Fibroblast of lung (primary cell): Measurements from ENCODE around the gene SERPINB1.

Source experiments
- EZH2 ChIP-seq: IDR thresholded peaks from 2 replicates; pipeline ENCODE4 v1.5.1; 2012; ENCODE audit warnings: low read length, control low read depth, mild to moderate bottlenecking; ENCODE audit errors: missing control alignments
- TF ChIP-seq, protein P1 (sequence below), 2 donors: IDR thresholded peaks in 1 of 2; conservative IDR thresholded peaks in 1 of 2; 1 replicate in 1 of 2; 2 replicates in 1 of 2; pipeline ENCODE4 v1.5.1; 2011 to 2012; ENCODE audit warnings: low read length in 2 of 2, control low read depth in 1 of 2, inconsistent platforms in 1 of 2, low read depth in 1 of 2, mild to moderate bottlenecking in 1 of 2

DNA sequence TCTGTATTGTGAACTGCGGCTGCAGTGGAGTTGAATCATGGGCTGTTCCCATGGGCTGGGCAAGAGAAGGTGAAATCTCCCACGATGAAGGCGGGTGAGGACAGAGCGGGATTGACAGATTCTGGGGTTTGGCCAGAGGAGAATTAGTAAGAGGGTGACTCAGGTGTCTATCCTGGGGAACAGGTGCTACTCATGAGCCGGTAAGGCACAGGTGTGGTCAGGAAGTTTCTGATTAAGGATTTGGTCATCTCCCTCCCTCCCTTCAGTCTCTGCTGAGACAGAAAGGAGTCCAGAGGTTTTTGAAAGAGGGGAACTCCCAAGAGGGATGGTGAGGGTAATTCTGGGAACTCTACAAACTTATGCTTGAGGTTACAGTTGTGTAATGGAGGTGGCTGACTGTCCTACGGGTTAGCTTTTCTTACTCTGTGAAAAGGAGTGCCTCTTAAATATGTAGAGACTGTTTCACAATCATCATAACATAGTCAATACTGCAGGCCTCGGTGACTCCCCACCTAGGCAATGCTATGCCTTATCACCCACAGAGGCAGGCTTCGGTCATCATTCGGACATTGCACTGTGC, 31.5 kb downstream of the SERPINB1 start:
- TF ChIP-seq, protein P1, sequence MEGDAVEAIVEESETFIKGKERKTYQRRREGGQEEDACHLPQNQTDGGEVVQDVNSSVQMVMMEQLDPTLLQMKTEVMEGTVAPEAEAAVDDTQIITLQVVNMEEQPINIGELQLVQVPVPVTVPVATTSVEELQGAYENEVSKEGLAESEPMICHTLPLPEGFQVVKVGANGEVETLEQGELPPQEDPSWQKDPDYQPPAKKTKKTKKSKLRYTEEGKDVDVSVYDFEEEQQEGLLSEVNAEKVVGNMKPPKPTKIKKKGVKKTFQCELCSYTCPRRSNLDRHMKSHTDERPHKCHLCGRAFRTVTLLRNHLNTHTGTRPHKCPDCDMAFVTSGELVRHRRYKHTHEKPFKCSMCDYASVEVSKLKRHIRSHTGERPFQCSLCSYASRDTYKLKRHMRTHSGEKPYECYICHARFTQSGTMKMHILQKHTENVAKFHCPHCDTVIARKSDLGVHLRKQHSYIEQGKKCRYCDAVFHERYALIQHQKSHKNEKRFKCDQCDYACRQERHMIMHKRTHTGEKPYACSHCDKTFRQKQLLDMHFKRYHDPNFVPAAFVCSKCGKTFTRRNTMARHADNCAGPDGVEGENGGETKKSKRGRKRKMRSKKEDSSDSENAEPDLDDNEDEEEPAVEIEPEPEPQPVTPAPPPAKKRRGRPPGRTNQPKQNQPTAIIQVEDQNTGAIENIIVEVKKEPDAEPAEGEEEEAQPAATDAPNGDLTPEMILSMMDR (conservative IDR thresholded peaks at IDR 0.05 in 1 of 2, IDR thresholded peaks at IDR 0.05 in 1 of 2; ENCODE audit: low read depth in 1 of 2, low read length in 2 of 2) = no peak
- TF ChIP-seq EZH2 = no peak
